Cardiac fibroblast (primary cell): ENCODE data around the gene NAT16.

Source experiments
- DNase-seq, 2 donors: peaks; one replicate each; pipeline versions ENCODE4 v3.0.0 to v3.0.0-alpha.2; 2010; ENCODE audit warnings: low read depth in 2 of 2
- H3K4me3 ChIP-seq, 2 donors: replicated peaks in 1 of 2; 1 replicate in 1 of 2; 2 replicates in 1 of 2; pipeline ENCODE4 v1.5.1; 2011; ENCODE audit warnings: low read depth in 2 of 2, low read length in 2 of 2, mild to moderate bottlenecking in 2 of 2, moderate library complexity in 1 of 2
- CTCF ChIP-seq: IDR thresholded peaks from one replicate; pipeline ENCODE4 v1.5.1; 2011; ENCODE audit warnings: low read depth, mild to moderate bottlenecking, low read length, inconsistent platforms

NAT16 gene

GRCh38 chr7:101189109-101189508 is 9.0 kb upstream of the NAT16 start:
- no peak overlapping the region for H3K4me3 ChIP-seq
- no peak for DNase-seq
- TF ChIP-seq CTCF = no peak

- no peak overlapping the region for H3K4me3 ChIP-seq
- no peak for DNase-seq
These were observed 6.8 kb upstream of the NAT16 start for GRCh38 chr7:101186844-101187428.

DNA sequence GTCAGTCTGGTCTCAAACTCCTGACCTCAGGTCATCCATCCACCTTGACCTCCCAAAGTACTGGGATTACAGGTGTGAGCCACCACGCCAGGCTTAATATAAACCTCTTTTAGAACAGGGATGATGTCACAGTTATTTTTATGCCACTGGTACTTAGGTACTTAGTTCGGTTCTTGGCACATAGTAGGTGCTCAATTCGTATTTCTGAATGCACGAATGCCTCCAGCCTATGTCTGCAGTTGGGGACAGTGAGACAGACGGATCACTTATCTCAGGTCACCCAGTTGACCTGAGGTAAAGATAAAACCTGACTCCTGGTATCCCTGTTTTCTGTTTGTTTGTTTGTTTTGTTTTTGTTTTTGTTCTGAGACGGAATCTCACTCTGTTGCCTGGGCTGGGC is 6.1 kb upstream of the NAT16 start:
- no peak for DNase-seq
- TF ChIP-seq CTCF = no peak

More at GRCh38 chr7:101186844-101187428, 6.8 kb upstream of the NAT16 start:
- no peak for TF ChIP-seq CTCF

DNA sequence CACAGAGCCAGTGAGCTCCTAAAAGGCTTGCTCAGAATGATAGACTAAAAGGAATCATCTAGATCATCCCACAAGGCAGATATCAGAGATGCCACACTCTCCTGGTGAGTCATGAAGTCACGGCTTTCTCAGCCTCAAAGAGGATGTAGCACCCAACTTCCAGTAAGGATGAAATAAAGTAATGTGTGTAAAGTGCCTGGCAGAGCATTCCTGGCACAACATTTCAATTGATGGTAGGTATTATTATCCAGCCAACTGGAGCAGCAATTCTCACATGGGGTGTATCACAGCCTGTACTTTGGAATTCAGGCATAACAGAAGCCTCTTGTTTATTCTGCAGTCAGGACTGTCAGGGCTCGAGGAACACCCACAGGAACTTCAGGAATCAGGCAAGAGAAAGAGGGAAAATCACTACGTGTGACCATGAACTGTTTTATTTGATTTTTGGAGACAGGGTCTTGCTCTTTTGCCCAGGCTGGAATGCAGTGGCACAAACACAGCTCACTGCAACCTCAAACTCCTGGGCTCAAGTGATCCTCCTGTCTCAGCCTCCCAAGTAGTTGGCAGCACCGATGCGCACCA is 5.3 kb upstream of the NAT16 start:
- H3K4me3 ChIP-seq = no peak overlapping the region
- TF ChIP-seq CTCF = no peak
- DNase-seq = peak in 1 of 2 donors; percentile 31

More for the DNA sequence above, 6.1 kb upstream of the NAT16 start:
- H3K4me3 ChIP-seq = no peak overlapping the region

- TF ChIP-seq CTCF = no peak
- DNase-seq = no peak
- H3K4me3 ChIP-seq = no peak overlapping the region
These were observed 380 bp downstream of the NAT16 start for GRCh38 chr7:101179713-101180112.

GRCh38 chr7:101179117-101179516 is 976 bp downstream of the NAT16 start:
- TF ChIP-seq CTCF = no peak
- no peak overlapping the region for H3K4me3 ChIP-seq
- DNase-seq = no peak

DNA sequence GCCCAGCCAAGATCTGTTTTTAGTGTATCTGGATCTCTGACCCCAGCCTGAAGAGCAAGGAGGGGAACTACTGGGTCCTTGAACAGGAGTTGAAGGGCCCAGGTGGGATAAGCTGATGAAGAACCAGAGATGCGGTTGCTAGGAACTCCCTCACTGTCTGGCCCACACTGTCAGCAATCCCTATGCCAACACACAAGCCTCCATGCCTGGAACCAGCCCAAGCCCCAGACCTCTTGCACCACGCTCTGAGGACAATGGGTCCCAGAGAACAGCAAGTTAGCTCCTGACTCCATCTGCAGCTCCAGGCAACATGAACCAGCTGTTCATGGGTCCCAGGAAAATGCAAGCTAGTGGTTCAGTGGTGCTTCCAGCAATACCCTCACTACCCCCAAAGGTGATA is 2.4 kb downstream of the NAT16 start:
- TF ChIP-seq CTCF = no peak
- peak; percentile 33 to 56 for DNase-seq
- no peak overlapping the region for H3K4me3 ChIP-seq
